AG04450 (cell line): Measurements from ENCODE around the gene PTPRD. TPM values are rescaled to one million over a fixed set of nuclear protein-coding genes. Genes with fewer than 3 reads are reported as not detected.

ENCODE experiments used
- CTCF ChIA-PET: fragments of 300-600, 350-600 bp; formaldehyde crosslinking; extraction: SDS; loops from one replicate; lab custom pipeline; 2022; ENCODE audit warnings: antibody characterized with exemption, inconsistent platforms; lab: Charles Lee
- POLR2A ChIA-PET: fragments of 350-600 bp; formaldehyde crosslinking; extraction: SDS; loops from one replicate; lab custom pipeline; 2021; ENCODE audit warnings: antibody characterized with exemption, inconsistent platforms; lab: Yijun Ruan, JAX
- DNase-seq: peaks from one replicate; pipeline ENCODE4 v3.0.0-alpha.2; 2011; ENCODE audit warnings: low read depth, low spot score
- H3K27ac ChIP-seq: one replicate; pipeline ENCODE4 v1.5.1; 2012; ENCODE audit warnings: low read depth, low read length, control low read depth
- H3K27me3 ChIP-seq: one replicate; pipeline ENCODE4 v1.6.0; 2012; ENCODE audit warnings: low read length; ENCODE audit not compliant: control insufficient read depth, insufficient read depth
- H3K4me3 ChIP-seq: 2 replicates; pipeline ENCODE4 v1.5.1; 2011; ENCODE audit warnings: mild to moderate bottlenecking, low read depth, low read length, control low read depth
- H3K9me3 ChIP-seq: 2 replicates; pipeline ENCODE4 v1.5.1; 2012; ENCODE audit warnings: low read length; ENCODE audit not compliant: control insufficient read depth, insufficient read depth
- CTCF ChIP-seq: IDR thresholded peaks from 2 replicates; pipeline ENCODE4 v1.5.1; 2011; ENCODE audit warnings: low read depth, low read length, control low read depth, inconsistent platforms
- polyA plus RNA-seq: library from polyadenylated mRNA; depleted of rRNA; stranded (reverse); fragments of >200 nt; gene quantifications from 2 replicates; pipeline ENCODE4 v1.2.3, GENCODE V29; 2011

The PTPRD gene
- polyA plus RNA-seq, 1 experiment, result 0.19 TPM

- Histone ChIP-seq H3K4me3 (no peak overlapping the region), H3K9me3 (no peaks in the 10 kb centered on the region), H3K27me3 (no peaks in the 10 kb centered on the region), H3K27ac (no peak overlapping the region)
- TF ChIP-seq CTCF, result no peak
- ChIA-PET POLR2A (no interaction called here), CTCF (no interaction called here)
- no peak for DNase-seq
Measured at GRCh38 chr9:10007356-10007755, 605.4 kb downstream of the PTPRD start.

DNA sequence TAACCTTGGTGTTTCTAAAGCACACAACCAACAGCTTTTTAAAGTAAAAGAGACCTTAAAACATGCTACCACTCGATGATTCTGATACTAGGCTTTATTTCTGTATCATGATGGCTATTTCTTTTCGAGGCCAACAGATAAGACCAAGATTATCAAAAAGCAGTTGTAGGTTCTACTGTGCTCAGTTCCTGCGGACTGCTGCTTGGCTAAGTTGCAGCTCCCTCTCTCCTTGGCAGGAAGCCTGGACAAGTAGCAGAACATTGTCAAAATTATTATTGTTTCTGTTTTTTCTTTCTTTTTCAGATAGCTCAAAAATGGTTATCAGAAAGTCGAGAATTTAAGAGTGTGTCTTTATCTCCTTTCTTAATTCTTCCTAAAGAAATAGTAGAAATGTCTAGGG, 607.6 kb downstream of the PTPRD start:
- no peak for DNase-seq
- TF ChIP-seq CTCF, result no peak
- ChIA-PET POLR2A (no interaction called here), CTCF (no interaction called here)
- Histone ChIP-seq H3K4me3 (no peak overlapping the region), H3K9me3 (no peaks in the 10 kb centered on the region), H3K27ac (no peak overlapping the region), H3K27me3 (no peaks in the 10 kb centered on the region)

- no peak overlapping the region for H3K4me3 ChIP-seq
- CTCF ChIA-PET, result no interaction called here
- POLR2A ChIA-PET, result no interaction called here
- DNase-seq, result no peak
- H3K9me3 ChIP-seq, result no peaks in the 10 kb centered on the region
- TF ChIP-seq CTCF, result no peak
- H3K27ac ChIP-seq, result no peak overlapping the region
- H3K27me3 ChIP-seq, result no peaks in the 10 kb centered on the region
Measured at GRCh38 chr9:10003047-10003446, 609.8 kb downstream of the PTPRD start.

- POLR2A ChIA-PET, result no interaction called here
- no peak for DNase-seq
- H3K27me3 ChIP-seq, result no peaks in the 10 kb centered on the region
- no peaks in the 10 kb centered on the region for H3K9me3 ChIP-seq
- no peak for TF ChIP-seq CTCF
- H3K4me3 ChIP-seq, result no peak overlapping the region
- CTCF ChIA-PET, result no interaction called here
- no peak overlapping the region for H3K27ac ChIP-seq
Measured at GRCh38 chr9:10000669-10001068, 612.1 kb downstream of the PTPRD start.

- 0 out of 2 replicates have a peak, but pooled peaks have one; percentile 11 for TF ChIP-seq CTCF
- CTCF ChIA-PET, result no interaction called here
- Histone ChIP-seq H3K27me3 (no peaks in the 10 kb centered on the region), H3K9me3 (no peaks in the 10 kb centered on the region), H3K4me3 (no peak overlapping the region), H3K27ac (no peak overlapping the region)
- DNase-seq, result no peak
- POLR2A ChIA-PET, result no interaction called here
Measured at GRCh38 chr9:9998491-9999287, 614.1 kb downstream of the PTPRD start.
